Panc1 (cell line): ENCODE results near the gene RARB. TPM values are rescaled to one million over a fixed set of nuclear protein-coding genes. Genes with fewer than 3 reads are reported as not detected.

ENCODE experiments used
- ATAC-seq: fragments of 200-7000 bp; cut with Tn5 transposase; 2 replicates; pipeline ENCODE4 v1.9.1; 2020; ENCODE audit warnings: mild to moderate bottlenecking, moderate library complexity
- BruUV-seq: library from RNA; stranded (reverse); fragments of 400-500 nt; replicated peaks from 2 replicates; lab custom pipeline; 2021; lab: Mats Ljungman, UMichigan
- CTCF ChIA-PET: fragments of 300-600 bp; sonication (Branson Sonifier 250); formaldehyde crosslinking; loops from one replicate; lab custom pipeline; 2022; ENCODE audit warnings: antibody characterized with exemption; lab: Charles Lee
- POLR2A ChIA-PET: fragments of 300-600 bp; sonication (Branson Sonifier 250); formaldehyde crosslinking; loops from one replicate; lab custom pipeline; 2022; ENCODE audit warnings: antibody characterized with exemption; lab: Charles Lee
- DNase-seq: peaks from one replicate; pipeline ENCODE4 v3.0.0-alpha.2; 2010; ENCODE audit warnings: low read depth, low spot score
- H3K27ac ChIP-seq: 2 replicates; pipeline ENCODE4 v1.5.1; 2011; ENCODE audit warnings: mild to moderate bottlenecking, low read length, inconsistent platforms
- H3K27me3 ChIP-seq: fragments of 200-500 bp; sonication (Bioruptor generic); 2 replicates; pipeline ENCODE4 v1.6.0; 2014; ENCODE audit warnings: low read length, inconsistent platforms; ENCODE audit not compliant: control insufficient read depth, insufficient read depth
- H3K36me3 ChIP-seq: fragments of 200-500 bp; sonication (Bioruptor generic); 2 replicates; pipeline ENCODE4 v1.5.1; 2014; ENCODE audit warnings: inconsistent platforms, mild to moderate bottlenecking, low read length, moderate library complexity; ENCODE audit not compliant: control insufficient read depth, insufficient read depth
- H3K4me1 ChIP-seq: 2 replicates; pipeline ENCODE4 v1.5.1; 2011; ENCODE audit warnings: inconsistent platforms, mild to moderate bottlenecking, low read length, moderate library complexity; ENCODE audit not compliant: control insufficient read depth, insufficient read depth
- H3K4me3 ChIP-seq, 2 experiments: 2 replicates each; pipeline ENCODE4 v1.5.1; 2011 to 2012; ENCODE audit warnings: low read depth in 2 of 2, low read length in 2 of 2, mild to moderate bottlenecking in 2 of 2, inconsistent platforms in 1 of 2, moderate library complexity in 1 of 2
- H3K9me3 ChIP-seq: fragments of 200-500 bp; sonication (Bioruptor generic); 2 replicates; pipeline ENCODE4 v1.5.1; 2014; ENCODE audit warnings: low read depth, mild to moderate bottlenecking, inconsistent platforms, low read length, moderate library complexity; ENCODE audit not compliant: control insufficient read depth, insufficient read depth
- CTCF ChIP-seq: fragments of 450-650 bp; IDR thresholded peaks from 2 replicates; pipeline ENCODE4 v1.5.1; 2017; ENCODE audit warnings: mild to moderate bottlenecking
- POLR2AphosphoS5 ChIP-seq: IDR thresholded peaks from 2 replicates; pipeline ENCODE4 v1.6.1; 2012; ENCODE audit warnings: mild to moderate bottlenecking, low read depth, low read length, moderate library complexity
- REST ChIP-seq, 2 experiments: IDR thresholded peaks; 2 replicates each; pipeline ENCODE4 v1.6.1; 2011 to 2012; ENCODE audit warnings: low read depth in 2 of 2, control low read depth in 1 of 2, low read length in 1 of 2, mild to moderate bottlenecking in 1 of 2, moderate library complexity in 1 of 2; ENCODE audit not compliant: insufficient read depth in 1 of 2
- SIN3A ChIP-seq: IDR thresholded peaks from 2 replicates; pipeline ENCODE4 v1.6.1; 2012; ENCODE audit warnings: low read depth, mild to moderate bottlenecking, low read length, moderate library complexity, borderline replicate concordance; ENCODE audit not compliant: insufficient read depth
- TCF7L2 ChIP-seq: IDR thresholded peaks from 2 replicates; pipeline ENCODE4 v1.6.1; 2011; ENCODE audit warnings: mild to moderate bottlenecking, low read depth, low read length, inconsistent platforms
- in situ Hi-C: cut with HindIII; loops from 2 replicates; pipeline ENCODE4 v1.10.0; 2016; ENCODE audit warnings: low sequenced_read_pairs, low pct_unique_long_range_greater_than_20kb
- intact Hi-C: fragments of 100-400 bp; cut with micrococcal nuclease; formaldehyde crosslinking; loops from one replicate; pipeline ENCODE4 v1.10.0; 2022; ENCODE audit not compliant: unreplicated experiment
- total RNA-seq: library from RNA; stranded (reverse); gene quantifications from one replicate; pipeline ENCODE4 v1.2.1, GENCODE V29; 2021; ENCODE audit not compliant: unreplicated experiment

Gene RARB
- total RNA-seq, 1 experiment from 2014 or later = not detected

- DNase-seq = no peak
- H3K27me3 ChIP-seq = no peaks in the 10 kb centered on the region
- in situ Hi-C loops = no loop called here
- intact Hi-C loops = no loop called here
- H3K27ac ChIP-seq = no peak overlapping the region
- H3K4me1 ChIP-seq = no peaks in the 10 kb centered on the region
- H3K4me3 ChIP-seq = no peak overlapping the region
- POLR2A ChIA-PET = no interaction called here
- TF ChIP-seq SIN3A = no peak
- TF ChIP-seq CTCF = no peak
- no peak for TF ChIP-seq REST (IDR thresholded peaks at IDR 0.05; ENCODE audit: insufficient read depth in 1 of 2, low read depth in 2 of 2, low read length in 1 of 2)
- no peak for TF ChIP-seq TCF7L2
- TF ChIP-seq POLR2AphosphoS5 = no peak
- H3K36me3 ChIP-seq = no peaks in the 10 kb centered on the region
- CTCF ChIA-PET = no interaction called here
- no TSS peak for BruUV-seq
- no peaks in the 10 kb centered on the region for H3K9me3 ChIP-seq
- no peak for ATAC-seq
Measured at GRCh38 chr3:25444273-25444672, 16.2 kb downstream of the RARB start.

GRCh38 chr3:25445731-25446130, 17.7 kb downstream of the RARB start:
- ChIA-PET POLR2A (no interaction called here), CTCF (no interaction called here)
- TF ChIP-seq TCF7L2 = no peak
- TF ChIP-seq CTCF = no peak
- no peak for TF ChIP-seq POLR2AphosphoS5
- no peak for TF ChIP-seq SIN3A
- no peak for TF ChIP-seq REST (IDR thresholded peaks at IDR 0.05; ENCODE audit: insufficient read depth in 1 of 2, low read depth in 2 of 2, low read length in 1 of 2)

More at GRCh38 chr3:25445731-25446130, 17.7 kb downstream of the RARB start:
- in situ Hi-C loops (no loop called here), intact Hi-C loops (no loop called here)
- no peak overlapping the region for H3K27ac ChIP-seq
- no peaks in the 10 kb centered on the region for H3K27me3 ChIP-seq
- no peaks in the 10 kb centered on the region for H3K36me3 ChIP-seq
- no peaks in the 10 kb centered on the region for H3K9me3 ChIP-seq
- no peak overlapping the region for H3K4me3 ChIP-seq
- no peaks in the 10 kb centered on the region for H3K4me1 ChIP-seq
- DNase-seq = no peak
- ATAC-seq = no peak
- no TSS peak for BruUV-seq
